HG02870 (cell line): ENCODE results near the gene PIK3R5.

Source experiments
- ATAC-seq: cut with Tn5 transposase; IDR thresholded peaks from one replicate; pipeline ENCODE4 v1.9.1; 2021; ENCODE audit warnings: mild to moderate bottlenecking, moderate library complexity; ENCODE audit not compliant: unreplicated experiment

Gene PIK3R5

GRCh38 chr17:8881606-8882005, 83.9 kb downstream of the PIK3R5 start:
- ATAC-seq = no peak

DNA sequence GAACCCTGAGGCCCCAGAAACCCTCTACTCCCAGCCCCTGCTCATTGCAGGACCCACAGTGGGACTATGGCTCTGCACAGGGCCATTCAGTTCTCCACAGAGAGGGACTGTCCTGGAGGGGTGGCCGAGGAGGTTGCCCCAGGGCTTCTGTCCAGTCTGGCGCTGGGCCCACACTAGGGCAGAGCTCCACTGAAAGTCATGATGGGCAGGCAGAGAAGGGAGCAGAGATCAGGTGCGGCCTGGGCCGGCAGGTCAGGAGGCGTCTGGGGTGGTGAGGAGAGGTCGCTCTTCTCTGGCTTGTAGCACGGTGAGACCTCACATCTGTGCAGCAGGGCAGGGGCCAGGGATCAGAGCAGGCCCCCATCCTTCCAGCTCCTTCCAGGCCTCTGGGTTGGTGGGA, 85.0 kb downstream of the PIK3R5 start:
- no peak for ATAC-seq

- ATAC-seq = no peak
These were observed 86.1 kb downstream of the PIK3R5 start for GRCh38 chr17:8879410-8879809.

GRCh38 chr17:8877984-8878383, 87.5 kb downstream of the PIK3R5 start:
- no peak for ATAC-seq

DNA sequence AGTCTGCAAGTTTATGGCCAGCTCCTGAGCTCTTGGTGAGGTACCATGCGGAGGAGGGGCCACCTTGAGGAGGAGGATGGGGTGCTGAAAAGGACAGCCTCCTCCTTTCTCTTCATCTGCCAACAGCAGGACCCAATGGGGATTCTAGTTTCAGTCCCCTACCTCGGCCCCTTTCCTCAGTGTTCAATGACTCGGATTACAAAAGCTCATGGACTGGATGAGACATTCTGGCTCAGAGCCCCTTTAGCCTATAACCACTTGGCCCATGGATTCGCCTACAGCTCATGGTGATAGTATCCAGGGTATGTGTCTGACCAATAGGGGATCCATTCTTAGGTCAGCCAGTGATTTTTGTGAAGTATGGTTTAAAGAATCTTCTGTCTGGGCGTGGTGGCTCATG, 89.5 kb downstream of the PIK3R5 start:
- ATAC-seq = no peak

- ATAC-seq = no peak
These were observed 90.1 kb downstream of the PIK3R5 start for GRCh38 chr17:8875436-8875835.

DNA sequence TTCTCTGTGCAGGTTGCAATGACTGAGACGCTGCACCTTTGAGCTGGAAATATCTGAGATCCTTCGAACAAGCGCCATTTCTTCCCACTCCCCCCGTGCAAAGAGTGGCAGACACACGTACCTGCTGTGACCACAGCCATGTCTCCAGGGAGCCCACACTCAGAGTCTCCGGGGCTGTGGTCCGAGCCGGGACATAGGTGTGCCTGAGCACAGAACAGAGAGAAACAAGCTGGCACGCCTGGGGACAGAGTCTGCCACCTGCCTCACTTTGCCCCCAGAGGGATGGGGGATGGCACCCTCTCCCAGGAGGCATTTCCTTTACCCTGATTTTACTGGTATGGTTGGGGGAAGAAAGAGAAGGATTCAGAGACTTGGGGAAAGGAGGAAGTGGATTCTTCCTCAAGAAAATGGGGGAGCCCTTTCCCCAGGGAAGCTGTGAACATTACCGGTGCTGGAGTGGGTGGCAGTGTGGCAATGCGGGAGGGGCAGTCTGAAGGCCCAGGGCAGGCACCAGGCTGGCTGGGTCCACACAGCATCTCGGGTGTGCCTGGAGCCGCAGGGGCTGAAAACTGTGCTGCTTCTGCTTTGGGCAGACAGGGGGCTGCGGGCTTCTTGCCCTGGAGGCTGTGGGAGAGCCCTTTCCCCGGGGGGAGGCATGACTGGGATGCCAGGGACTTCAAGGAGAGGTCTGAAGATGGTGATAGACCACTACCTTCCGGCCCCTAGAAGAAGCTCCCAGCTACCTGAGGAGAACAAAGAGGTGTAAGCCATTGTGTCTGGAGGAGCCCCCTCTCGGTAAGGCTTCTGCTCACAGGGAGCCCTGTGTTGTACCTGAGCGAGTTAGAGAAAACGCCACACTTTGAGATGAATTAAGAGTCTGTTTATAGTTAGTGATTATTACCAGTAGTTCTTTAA, 91.4 kb downstream of the PIK3R5 start:
- ATAC-seq = no peak

- no peak for ATAC-seq
These were observed 92.6 kb downstream of the PIK3R5 start for GRCh38 chr17:8872705-8873435.

GRCh38 chr17:8872036-8872704, 93.3 kb downstream of the PIK3R5 start:
- no peak for ATAC-seq

GRCh38 chr17:8871081-8871581, 94.4 kb downstream of the PIK3R5 start:
- no peak for ATAC-seq

DNA sequence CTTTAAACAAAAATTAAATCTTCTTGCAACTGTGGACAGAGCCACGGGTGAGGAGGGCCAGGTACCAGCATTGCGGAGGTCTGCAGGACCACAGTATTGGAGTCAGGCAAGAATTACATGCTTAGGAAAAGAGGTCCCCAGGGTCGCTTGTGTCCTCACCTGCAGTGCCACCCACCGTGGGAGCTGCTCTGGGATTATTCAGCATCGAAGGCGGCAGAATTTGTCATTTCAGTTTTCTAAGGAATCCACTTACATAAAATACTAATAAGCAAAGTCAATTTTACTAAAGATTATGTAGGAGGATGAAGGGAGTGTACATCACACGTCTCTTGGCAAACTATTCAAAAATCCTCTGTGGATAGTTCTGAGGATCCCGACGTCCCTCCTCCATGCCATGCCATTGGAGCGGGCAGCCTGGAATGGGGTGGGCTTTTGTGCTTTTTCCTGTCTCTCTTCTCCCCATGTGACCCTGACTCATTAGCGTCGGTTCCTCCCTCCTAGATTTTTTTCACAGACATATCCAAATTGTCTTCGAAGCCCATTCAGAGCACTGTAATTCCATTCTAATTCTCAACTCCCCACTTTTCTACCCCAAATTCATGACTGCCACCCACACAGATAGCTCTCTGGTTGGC, 95.0 kb downstream of the PIK3R5 start:
- ATAC-seq = no peak

- ATAC-seq = no peak
These were observed 96.2 kb downstream of the PIK3R5 start for GRCh38 chr17:8869114-8869815.

GRCh38 chr17:8868529-8868951, 97.0 kb downstream of the PIK3R5 start:
- ATAC-seq = peak; percentile 56

DNA sequence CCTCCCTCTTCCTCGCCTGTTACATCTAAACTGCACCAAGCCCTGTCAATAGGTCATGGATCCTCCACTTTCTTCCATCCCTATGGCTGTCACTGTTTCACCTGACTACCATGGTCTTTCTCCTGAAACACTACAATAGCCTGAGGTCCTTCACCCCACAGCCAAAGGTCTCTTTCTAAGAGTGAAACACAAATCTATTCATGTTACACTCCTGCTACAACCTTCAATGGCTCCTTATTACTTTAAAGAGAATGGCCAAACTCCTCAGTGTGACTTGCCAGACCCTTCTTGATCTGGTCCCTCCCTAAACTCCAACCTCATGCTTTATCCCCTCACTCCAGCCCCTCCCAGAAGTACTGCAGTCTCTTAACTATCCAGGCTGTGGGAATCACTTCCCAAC, 97.4 kb downstream of the PIK3R5 start:
- no peak for ATAC-seq

GRCh38 chr17:8867361-8867981, 98.0 kb downstream of the PIK3R5 start, which contains the start of gene PIK3R6:
Gene PIK3R6 (minus strand): TSS chr17:8867674. CDS start chr17:8849794, 17,880 bp downstream.
- no peak for ATAC-seq

GRCh38 chr17:8865811-8866210, 99.7 kb downstream of the PIK3R5 start:
- ATAC-seq = no peak

DNA sequence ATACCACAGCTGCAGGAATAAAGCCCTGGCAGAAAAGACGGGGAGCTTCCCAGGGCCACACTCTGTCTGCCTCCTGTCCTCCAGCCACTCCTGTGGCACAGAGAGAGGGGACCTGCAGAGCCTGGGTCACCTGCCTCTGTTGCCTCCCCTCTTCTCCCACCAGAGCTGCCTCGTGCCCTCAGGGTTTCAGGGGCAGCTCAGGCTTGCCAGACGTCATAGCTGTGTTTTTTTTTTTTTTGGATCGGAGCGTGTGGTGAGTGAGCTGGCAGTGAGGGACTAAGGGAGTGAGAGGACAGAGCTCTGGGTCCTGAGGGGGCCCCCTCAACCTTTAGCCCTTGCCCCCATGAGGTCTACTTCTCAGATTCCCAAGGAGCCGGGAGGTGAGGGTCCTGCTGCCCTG, 100.1 kb downstream of the PIK3R5 start:
- no peak for ATAC-seq

GRCh38 chr17:8862213-8863056, 103.1 kb downstream of the PIK3R5 start:
- no peak for ATAC-seq
